Femur (tissue), 1 donor: ENCODE data around the gene CD7.

Source experiments
- DNase-seq: peaks from one replicate; pipeline ENCODE4 v3.0.0-alpha.2; 2017

The CD7 gene

DNA sequence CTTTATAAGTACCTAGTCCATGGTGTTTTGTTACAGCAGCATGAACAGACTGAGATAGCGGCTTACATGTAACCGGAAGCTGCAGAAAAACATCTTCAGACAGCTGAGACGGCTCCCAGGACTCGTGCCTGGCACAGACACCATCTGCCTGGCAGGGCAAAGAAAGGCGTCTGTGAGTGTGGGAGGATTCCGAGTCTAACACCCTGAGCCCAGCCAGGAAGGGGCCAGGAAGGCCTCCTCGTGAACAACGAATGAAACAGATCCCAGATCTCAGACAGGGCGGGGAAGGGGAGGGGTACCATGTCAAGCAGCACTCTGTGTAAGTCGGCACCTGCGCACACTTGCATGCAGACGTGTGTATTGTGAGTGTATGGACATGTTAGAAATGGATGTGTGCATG lies 39.6 kb downstream of the CD7 start:
- no peak for DNase-seq

GRCh38 chr17:82276938-82277337 lies 40.5 kb downstream of the CD7 start:
- no peak for DNase-seq

GRCh38 chr17:82275326-82275725 lies 42.1 kb downstream of the CD7 start:
- DNase-seq = no peak

- DNase-seq = no peak
Observed at GRCh38 chr17:82274134-82275020, 43.0 kb downstream of the CD7 start.

GRCh38 chr17:82273327-82274133 lies 43.9 kb downstream of the CD7 start, which contains the start of gene CSNK1D:
TSS of gene CSNK1D (minus strand) at chr17:82273700. CDS start at chr17:82273381, 319 bp downstream.
- peak; percentile 94 for DNase-seq

DNA sequence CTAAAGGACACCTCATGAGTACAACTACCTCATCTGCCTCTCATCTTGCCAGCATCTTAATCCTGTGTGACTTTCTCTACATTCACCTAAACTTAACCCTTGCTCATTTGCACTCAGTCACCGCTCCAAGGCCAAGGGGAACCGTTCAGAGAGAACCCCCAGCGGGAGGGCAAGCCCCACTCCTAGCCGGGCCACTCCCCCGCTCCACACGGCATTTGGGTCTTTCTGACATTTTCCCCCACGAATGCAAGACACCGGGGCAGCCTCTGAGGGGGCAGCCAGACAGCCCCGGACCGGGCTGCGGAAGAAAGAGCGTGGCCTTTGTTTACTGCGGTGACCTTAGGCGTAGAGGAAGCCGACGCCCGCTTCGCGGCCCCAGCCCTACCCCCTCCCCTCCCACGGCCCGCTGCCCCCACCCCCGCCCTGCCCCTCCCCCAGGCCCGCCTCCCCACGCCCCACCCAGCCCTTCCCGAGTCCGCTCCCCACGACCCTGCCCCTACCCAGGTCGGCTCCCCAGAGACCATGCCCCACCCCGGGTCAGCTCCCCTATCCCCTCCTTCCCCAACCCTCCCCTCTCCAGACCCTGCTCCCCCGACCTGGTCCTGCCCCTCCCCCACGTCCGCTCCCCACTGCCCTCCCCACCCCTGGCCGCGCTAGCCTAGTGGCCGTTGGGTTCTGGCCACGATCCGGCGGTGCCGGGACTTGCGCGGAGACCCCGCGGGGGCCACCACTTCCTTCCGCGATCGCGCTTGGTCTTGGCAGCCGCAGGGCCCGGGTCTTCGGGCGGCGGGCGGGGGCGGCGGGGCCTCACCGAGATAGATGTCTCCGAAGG lies 44.7 kb downstream of the CD7 start:
- peak; percentile 62 for DNase-seq

DNA sequence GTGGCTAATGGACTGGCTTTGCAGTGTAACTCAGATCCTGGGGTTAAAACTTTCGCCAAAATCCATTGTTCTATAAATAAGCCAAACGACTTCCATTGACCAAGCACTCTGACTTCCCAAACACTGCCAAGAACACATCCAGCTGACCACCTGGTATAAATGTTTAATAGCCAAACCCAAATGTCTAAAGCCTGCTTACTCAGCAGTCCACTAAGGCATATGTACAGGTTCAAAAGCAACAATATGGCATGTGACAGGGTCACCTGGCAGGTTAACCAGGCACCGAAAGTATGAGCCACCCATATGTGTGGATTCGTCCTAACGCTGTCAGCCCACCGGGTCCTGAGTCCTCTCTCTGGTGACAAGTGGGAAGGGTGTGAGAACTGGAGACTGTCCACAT lies 46.0 kb downstream of the CD7 start:
- no peak for DNase-seq

- no peak for DNase-seq
Observed at GRCh38 chr17:82270651-82271050, 46.8 kb downstream of the CD7 start.

DNA sequence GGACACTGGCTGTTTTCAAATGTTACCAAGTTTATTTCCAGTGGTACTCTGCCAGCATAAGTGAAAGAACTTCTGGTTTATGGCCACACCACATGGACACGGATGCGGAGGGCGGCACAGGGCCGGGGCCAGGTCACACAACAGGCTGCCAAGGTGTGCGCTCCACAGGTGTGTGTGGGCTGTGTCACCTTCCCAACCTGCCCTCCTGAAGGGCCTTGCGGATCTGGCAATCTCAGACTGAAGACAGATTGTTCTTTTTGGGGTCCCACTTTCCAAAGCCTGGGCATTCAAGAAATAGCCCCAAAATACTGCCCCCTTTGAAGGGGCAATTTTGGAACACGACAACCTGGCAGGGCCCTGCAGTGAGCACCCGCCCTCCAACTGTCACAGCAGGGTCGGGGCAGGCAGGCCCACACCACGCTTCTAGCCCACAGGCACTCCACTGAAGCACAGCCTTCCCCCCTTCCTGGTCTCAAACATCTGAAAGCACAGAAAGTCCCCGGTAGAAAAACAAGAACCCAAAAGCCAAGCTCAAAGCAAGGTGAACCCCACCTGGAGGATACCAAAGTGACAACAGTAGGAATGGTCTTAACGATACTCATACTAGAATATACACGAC lies 47.4 kb downstream of the CD7 start:
- no peak for DNase-seq

DNA sequence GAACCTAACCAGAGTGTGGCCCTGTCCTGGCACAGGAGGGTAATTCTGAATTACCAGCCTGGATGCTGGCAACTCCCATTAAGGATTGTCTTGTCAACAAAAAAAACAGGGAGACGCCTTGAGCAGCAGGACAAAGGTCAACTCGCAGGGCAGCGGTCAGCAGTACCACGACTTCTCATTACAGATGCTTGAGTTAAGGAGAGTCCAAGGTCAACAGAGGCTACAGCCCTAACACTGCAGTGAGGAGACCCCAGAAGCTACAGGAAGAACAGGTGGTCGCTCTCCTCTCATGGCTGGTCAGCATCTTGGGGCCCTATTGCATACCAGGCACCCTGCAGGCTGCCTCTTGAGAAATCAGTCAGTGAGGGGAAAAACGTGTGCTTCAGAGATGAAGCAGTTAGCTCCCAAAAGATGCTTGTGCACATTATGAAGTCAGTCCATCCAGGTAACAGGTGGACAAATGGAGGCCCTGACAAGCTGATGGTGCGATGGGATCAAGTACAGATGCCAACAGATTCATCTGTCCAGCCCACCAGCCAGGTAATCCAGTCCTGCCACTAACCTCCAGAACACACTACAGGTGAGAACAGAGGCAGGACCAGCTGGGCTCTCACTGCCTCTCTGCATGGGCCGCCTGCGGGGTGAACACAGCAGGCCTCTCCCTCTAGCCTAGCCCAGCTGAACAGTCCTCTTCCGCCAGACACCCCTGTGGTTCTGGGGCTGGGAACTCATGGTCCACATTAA lies 48.1 kb downstream of the CD7 start:
- DNase-seq = no peak

GRCh38 chr17:82267575-82268379 lies 49.6 kb downstream of the CD7 start:
- peak; percentile 81 for DNase-seq

DNA sequence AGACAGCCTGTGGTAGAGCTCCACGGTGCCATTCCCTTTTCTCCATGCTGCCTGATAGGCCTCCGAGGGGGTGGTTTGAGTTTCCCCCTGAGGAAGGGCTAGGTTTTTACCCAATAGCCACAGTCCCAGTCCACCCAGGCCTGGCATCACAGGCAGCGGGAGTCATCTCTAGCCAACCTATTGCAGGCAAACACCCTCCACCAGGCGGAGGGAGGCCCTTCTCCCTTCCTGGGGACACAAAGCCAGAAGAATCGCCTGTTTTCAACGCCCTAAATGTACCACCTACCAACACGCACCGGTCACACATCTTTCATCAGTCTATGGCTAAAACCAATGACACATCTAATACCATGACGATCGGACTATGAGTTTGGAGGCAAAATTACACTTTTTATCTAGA lies 51.3 kb downstream of the CD7 start:
- no peak for DNase-seq
